ENCODE results near the gene RNF222.
"Not testable (repeated sequence)": the region's sequence is repeated elsewhere in the genome, so short reads cannot be mapped to it uniquely, and the experiment has no call there.

The RNF222 gene

GRCh38 chr17:8384801-8385378 is 12.7 kb downstream of the RNF222 start:
- DNase-seq (ENCODE audit: extremely low read depth, insufficient read length), result no peak
- no peak for TF ChIP-seq CTCF (IDR thresholded peaks at IDR 0.05; ENCODE audit: insufficient read depth, low read length, poor library complexity, severe bottlenecking)
- peaks cover 15% of the 10 kb centered on the region for H3K36me3 ChIP-seq (ENCODE audit: control insufficient read depth, insufficient read depth, low read length)
- no peak overlapping the region for H3K4me3 ChIP-seq (replicated peaks; ENCODE audit: low read depth, low read length)
- no peaks in the 10 kb centered on the region for H3K27me3 ChIP-seq (replicated peaks; ENCODE audit: control insufficient read depth, insufficient read depth, low read length)

- peak; percentile 91 for TF ChIP-seq CTCF (IDR thresholded peaks at IDR 0.05; ENCODE audit: insufficient read depth, low read length, poor library complexity, severe bottlenecking)
- H3K27me3 ChIP-seq (replicated peaks; ENCODE audit: control insufficient read depth, insufficient read depth, low read length), result no peaks in the 10 kb centered on the region
- H3K36me3 ChIP-seq (ENCODE audit: control insufficient read depth, insufficient read depth, low read length), result peaks cover 21% of the 10 kb centered on the region
- peak within 1 kb of the TSS; percentile 69 for H3K4me3 ChIP-seq (replicated peaks; ENCODE audit: low read depth, low read length)
- peak; percentile 93 for DNase-seq (ENCODE audit: extremely low read depth, insufficient read length)
Observed at GRCh38 chr17:8383143-8383822, 14.3 kb downstream of the RNF222 start, which contains the start of gene RPL26. Gene RPL26 (minus strand): TSS chr17:8383193. CDS start chr17:8382310, 883 bp downstream.

GRCh38 chr17:8382880-8383142 is 14.8 kb downstream of the RNF222 start:
- no peak for TF ChIP-seq CTCF (IDR thresholded peaks at IDR 0.05; ENCODE audit: insufficient read depth, low read length, poor library complexity, severe bottlenecking)
- Histone ChIP-seq H3K36me3 (ENCODE audit: control insufficient read depth, insufficient read depth, low read length) (peaks cover 22% of the 10 kb centered on the region), H3K4me3 (replicated peaks; ENCODE audit: low read depth, low read length) (peak overlapping the region; percentile 69), H3K27me3 (replicated peaks; ENCODE audit: control insufficient read depth, insufficient read depth, low read length) (no peaks in the 10 kb centered on the region)
- no peak for DNase-seq (ENCODE audit: extremely low read depth, insufficient read length)

GRCh38 chr17:8382052-8382879 is 15.4 kb downstream of the RNF222 start:
- peaks cover 22% of the 10 kb centered on the region for H3K36me3 ChIP-seq (ENCODE audit: control insufficient read depth, insufficient read depth, low read length)

GRCh38 chr17:8380049-8380448 is 17.6 kb downstream of the RNF222 start:
- Histone ChIP-seq H3K36me3 (ENCODE audit: control insufficient read depth, insufficient read depth, low read length) (peaks cover 22% of the 10 kb centered on the region), H3K27me3 (replicated peaks; ENCODE audit: control insufficient read depth, insufficient read depth, low read length) (no peaks in the 10 kb centered on the region), H3K4me3 (replicated peaks; ENCODE audit: low read depth, low read length) (peak overlapping the region; percentile 28)
- no peak for DNase-seq (ENCODE audit: extremely low read depth, insufficient read length)
- TF ChIP-seq CTCF (IDR thresholded peaks at IDR 0.05; ENCODE audit: insufficient read depth, low read length, poor library complexity, severe bottlenecking), result no peak

More at GRCh38 chr17:8382052-8382879, 15.4 kb downstream of the RNF222 start:
- Histone ChIP-seq H3K27me3 (replicated peaks; ENCODE audit: control insufficient read depth, insufficient read depth, low read length) (no peaks in the 10 kb centered on the region), H3K4me3 (replicated peaks; ENCODE audit: low read depth, low read length) (peak overlapping the region; percentile 69)
- no peak for DNase-seq (ENCODE audit: extremely low read depth, insufficient read length)
- TF ChIP-seq CTCF (IDR thresholded peaks at IDR 0.05; ENCODE audit: insufficient read depth, low read length, poor library complexity, severe bottlenecking), result no peak

GRCh38 chr17:8378117-8378516 is 19.5 kb downstream of the RNF222 start:
- DNase-seq (ENCODE audit: extremely low read depth, insufficient read length); H3K4me3 ChIP-seq (replicated peaks; ENCODE audit: low read depth, low read length); H3K27me3 ChIP-seq (replicated peaks; ENCODE audit: control insufficient read depth, insufficient read depth, low read length): not testable (repeated sequence)
- peaks cover 22% of the 10 kb centered on the region for H3K36me3 ChIP-seq (ENCODE audit: control insufficient read depth, insufficient read depth, low read length)
